Stimulated activated CD8-positive, alpha-beta memory T cell treated with anti-CD3 and anti-CD28 coated beads, Interleukin-2, amount 100 ng/mL, for 1 hour (primary cell): Measurements from ENCODE around the gene RTP2.

Source experiments
- DNase-seq, 2 donors: peaks; one replicate each; pipeline ENCODE4 v3.0.0-alpha.2; 2020; ENCODE audit warnings: low read depth in 2 of 2

Gene RTP2

DNA sequence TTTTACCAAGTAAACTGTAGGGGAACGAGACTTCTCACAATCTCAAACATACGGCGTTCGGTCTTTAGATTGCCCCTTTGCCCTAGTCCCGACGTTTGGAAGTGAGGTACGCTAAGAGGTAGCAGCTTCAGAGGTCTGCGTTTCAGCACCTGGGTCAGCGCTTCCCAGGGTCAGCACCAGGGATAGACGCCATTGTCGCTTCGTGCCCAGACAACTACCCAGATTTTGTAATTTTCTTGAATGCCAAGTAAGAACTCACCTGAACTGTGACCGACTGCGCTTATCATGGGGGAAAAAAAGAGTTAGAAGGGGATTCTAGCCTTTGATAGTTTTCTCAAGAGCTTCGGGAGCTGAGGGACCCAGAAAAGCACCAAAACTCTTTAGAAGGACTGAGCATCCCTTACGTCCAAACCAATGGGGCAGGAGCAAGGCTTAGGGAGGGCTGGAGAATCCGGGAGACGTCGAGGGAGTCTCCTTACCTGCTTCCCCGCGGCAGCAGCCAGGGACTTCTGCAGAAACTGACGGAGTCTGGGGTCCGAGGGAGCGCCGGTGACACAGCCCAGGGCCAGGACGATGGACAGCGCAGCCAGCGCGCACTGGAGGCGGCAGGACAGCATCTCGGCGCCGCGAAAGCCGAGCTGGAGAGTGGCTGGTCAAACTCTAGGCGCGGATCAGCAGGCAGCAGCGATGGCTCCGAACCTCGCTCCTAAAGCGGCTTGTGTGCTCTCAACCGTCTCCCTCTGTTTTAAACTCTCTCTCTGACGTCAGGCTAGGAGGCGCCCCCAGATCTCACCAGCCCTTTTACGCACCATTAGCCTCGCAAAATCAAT is 32.5 kb downstream of the RTP2 start, which contains the start of gene SST:
SST (minus strand) TSS at position 720 of the 830 bp plus-strand sequence; CDS start at position 617, 103 bp downstream.
- DNase-seq = no peak

DNA sequence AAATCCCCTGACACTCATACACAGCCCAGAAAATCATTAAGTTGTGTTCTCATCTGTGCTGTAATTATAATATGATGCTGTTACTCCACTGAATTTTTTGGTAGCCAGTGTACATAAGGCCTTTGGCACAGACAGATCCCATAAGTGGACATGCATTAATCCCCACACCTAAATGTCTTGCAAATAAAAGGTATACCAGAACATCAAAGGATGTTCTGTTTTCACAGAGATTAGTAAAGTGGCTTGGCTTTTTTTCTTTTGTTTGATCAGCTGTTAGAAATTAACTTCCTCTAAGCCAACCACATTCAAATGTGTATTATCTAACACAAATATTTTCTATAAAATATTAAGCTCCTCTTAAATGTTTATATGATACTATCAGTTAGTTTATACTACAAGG is 34.8 kb downstream of the RTP2 start:
- DNase-seq = no peak

DNA sequence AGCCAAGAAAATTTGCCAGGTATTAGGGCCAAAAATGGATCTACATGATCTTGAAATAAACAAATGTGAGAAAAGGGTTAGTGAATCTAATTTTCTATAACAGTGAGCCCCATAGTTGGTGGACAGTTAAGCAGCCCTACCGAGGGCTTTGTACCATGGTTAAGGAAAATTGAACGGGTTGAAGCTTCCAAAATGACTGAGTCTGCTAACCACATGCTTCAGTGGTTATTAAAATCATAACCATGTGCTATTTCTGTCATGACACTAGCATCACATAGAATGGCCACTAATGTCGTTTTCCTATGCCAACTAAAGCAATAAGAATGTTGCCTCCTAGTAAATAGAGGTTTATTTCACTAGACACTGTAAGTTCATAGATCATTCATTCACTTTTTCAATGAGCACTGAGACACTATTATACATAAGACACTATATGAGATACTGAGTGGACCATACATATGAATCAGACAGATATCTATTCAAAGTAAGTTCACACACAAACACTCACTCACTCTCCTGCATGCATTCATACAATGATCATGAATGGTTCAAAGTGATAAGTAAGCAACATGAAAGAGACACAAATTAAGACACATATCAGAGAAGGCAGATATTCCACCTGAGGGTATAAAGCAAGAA is 36.5 kb downstream of the RTP2 start:
- no peak for DNase-seq

DNA sequence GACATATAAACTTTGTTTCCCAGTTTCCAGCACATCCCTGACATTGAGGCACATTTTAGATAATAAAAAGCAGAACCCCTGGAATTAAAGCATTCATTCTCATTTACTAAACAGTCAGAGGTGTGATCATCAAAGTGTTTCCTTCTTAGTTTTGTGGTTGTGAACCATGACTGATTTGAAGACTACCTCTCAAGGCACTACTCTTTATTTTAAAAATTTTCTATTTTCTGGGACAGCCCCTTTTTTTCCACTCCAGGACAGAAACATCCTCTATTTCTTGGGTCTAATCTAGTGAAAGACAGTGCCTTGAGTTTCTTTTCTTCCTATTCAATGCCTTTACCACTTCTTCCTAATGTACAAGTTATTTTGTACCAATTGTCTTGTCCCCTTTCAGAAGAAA is 37.3 kb downstream of the RTP2 start:
- no peak for DNase-seq

DNA sequence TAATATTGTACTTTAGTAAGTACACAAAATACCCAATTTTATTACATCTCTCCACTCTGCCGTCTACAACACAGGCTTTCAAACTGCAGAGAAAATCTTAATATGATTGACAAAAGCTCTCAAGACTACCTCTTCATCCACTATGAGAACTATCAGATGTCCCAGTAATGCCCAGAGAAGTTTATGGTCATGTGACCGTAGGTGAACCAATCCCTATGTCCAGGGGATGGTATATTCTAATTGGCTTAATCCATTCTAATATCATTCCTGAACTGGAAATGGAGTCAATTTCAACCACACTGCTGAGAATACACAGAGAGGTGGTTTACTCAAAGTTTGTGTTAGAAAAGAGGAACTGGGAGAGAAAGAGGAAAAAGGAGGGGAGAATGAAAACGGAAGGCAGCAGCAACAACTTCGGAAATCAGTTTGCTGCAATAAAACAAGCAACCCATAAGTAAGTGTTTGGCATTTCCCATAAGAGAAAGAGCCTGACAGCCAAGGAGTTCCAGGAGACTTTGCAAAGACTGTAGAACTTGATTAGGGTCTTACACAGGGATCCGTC is 39.4 kb downstream of the RTP2 start:
- DNase-seq = no peak

DNA sequence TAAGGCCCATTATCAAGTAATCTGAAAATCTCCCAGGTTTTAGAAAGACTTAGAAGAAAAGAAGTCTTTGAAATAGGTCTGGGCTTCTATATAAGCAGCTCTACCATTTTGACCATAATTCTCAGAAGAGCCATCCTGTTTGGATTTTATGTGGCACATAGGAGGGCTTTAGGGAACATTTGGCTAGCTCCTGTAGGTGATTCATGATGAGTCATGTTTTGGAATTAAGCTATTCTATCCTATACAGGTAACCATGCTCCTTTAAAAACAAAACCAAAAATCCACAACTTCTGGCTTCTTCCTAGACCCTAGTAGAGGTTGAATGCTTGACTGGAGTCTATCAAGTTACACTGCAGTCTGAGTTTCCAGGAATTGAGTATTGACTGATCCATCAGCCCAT is 41.1 kb downstream of the RTP2 start:
- DNase-seq = no peak

DNA sequence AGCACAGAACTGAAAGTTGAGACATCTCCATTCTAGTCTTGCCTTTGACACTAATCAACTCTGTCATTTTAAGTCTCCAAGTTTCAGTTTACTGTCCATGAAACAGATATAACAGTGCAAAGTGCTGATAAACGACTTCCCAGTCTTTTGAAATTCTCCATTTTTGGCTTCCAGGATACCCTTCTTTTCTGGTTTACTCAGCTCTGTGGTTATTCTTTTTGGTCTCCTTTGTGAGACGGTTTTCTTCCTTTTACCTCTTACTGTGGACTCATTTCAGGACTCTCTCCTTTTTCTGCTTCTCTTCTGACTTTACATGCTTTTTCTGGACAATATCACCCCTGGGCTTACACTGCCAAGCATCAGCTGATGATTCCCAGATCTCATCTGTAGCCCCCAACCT is 51.1 kb downstream of the RTP2 start:
- DNase-seq = no peak
